Type B pancreatic cell (in vitro differentiated cells): ENCODE data around the gene PPIL1. TPM values are rescaled to one million over a fixed set of nuclear protein-coding genes. Genes with fewer than 3 reads are reported as not detected.
"Not testable (repeated sequence)": the region's sequence is repeated elsewhere in the genome, so short reads cannot be mapped to it uniquely, and the experiment has no call there.

ENCODE experiments used
- DNase-seq: peaks from one replicate; pipeline ENCODE4 v3.0.0; 2021; ENCODE audit warnings: mixed read lengths; ENCODE audit not compliant: unreplicated experiment; ENCODE audit errors: extremely low spot score
- H3K27ac Mint-ChIP-seq: 2 replicates; pipeline ENCODE4 v1.8.0; 2021; ENCODE audit warnings: mild to moderate bottlenecking, mixed read lengths
- H3K27me3 Mint-ChIP-seq: 2 replicates; pipeline ENCODE4 v1.8.0; 2021; ENCODE audit warnings: mixed read lengths
- H3K36me3 Mint-ChIP-seq: 2 replicates; pipeline ENCODE4 v1.8.0; 2021; ENCODE audit warnings: mixed read lengths
- H3K4me1 Mint-ChIP-seq: one replicate; pipeline ENCODE4 v1.8.0; 2021; ENCODE audit warnings: mixed read lengths; ENCODE audit not compliant: unreplicated experiment
- H3K4me3 Mint-ChIP-seq: 2 replicates; pipeline ENCODE4 v1.8.0; 2021; ENCODE audit warnings: mild to moderate bottlenecking, mixed read lengths
- H3K9me3 Mint-ChIP-seq: 2 replicates; pipeline ENCODE4 v1.8.0; 2021; ENCODE audit warnings: mixed read lengths
- total RNA-seq: library from RNA; stranded (reverse); gene quantifications from 2 replicates; pipeline ENCODE4 v1.2.1, GENCODE V29; 2021; ENCODE audit warnings: low replicate concordance
- TF ChIP-seq, protein P1 (sequence below): fragments of 200-600 bp; sonication (generic); conservative IDR thresholded peaks from 2 replicates; pipeline ENCODE4 v1.5.0; 2021; ENCODE audit warnings: antibody characterized with exemption, mild to moderate bottlenecking

Gene PPIL1
- total RNA-seq, 1 donor from 2014 or later = 50.4 TPM

- no peak overlapping the region for H3K27ac Mint-ChIP-seq
- DNase-seq = no peak
- peaks cover 24% of the 10 kb centered on the region for H3K36me3 Mint-ChIP-seq
Observed at GRCh38 chr6:36904114-36904513, 29.5 kb upstream of the PPIL1 start.

DNA sequence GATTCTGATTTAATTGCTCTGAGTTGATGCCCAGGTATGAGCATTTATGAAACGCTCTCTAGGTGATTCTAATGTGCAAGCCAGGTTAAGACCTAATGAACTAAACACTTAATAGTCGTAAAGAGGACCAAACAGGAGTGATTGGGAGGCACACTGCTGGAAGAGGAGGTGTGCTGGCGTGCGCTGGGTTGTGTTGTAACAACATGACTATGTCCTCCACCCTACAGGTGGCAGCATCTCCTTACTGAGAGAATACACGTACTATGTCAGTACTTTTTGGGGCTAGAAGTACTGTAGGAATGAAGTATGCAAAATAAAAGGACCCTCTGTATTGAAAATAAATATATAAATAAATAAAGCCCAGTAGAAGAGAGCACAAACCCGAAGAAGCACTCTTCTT, 23.0 kb upstream of the PPIL1 start:
- Mint-ChIP-seq H3K36me3 (peaks cover 17% of the 10 kb centered on the region), H3K27me3 (no peaks in the 10 kb centered on the region), H3K4me1 (peaks cover 6% of the 10 kb centered on the region), H3K9me3 (no peaks in the 10 kb centered on the region), H3K27ac (no peak overlapping the region), H3K4me3 (no peak overlapping the region)
- DNase-seq = no peak
- TF ChIP-seq, protein P1, sequence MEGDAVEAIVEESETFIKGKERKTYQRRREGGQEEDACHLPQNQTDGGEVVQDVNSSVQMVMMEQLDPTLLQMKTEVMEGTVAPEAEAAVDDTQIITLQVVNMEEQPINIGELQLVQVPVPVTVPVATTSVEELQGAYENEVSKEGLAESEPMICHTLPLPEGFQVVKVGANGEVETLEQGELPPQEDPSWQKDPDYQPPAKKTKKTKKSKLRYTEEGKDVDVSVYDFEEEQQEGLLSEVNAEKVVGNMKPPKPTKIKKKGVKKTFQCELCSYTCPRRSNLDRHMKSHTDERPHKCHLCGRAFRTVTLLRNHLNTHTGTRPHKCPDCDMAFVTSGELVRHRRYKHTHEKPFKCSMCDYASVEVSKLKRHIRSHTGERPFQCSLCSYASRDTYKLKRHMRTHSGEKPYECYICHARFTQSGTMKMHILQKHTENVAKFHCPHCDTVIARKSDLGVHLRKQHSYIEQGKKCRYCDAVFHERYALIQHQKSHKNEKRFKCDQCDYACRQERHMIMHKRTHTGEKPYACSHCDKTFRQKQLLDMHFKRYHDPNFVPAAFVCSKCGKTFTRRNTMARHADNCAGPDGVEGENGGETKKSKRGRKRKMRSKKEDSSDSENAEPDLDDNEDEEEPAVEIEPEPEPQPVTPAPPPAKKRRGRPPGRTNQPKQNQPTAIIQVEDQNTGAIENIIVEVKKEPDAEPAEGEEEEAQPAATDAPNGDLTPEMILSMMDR = peak; percentile 32

More at GRCh38 chr6:36904114-36904513, 29.5 kb upstream of the PPIL1 start:
- H3K27me3 Mint-ChIP-seq = no peaks in the 10 kb centered on the region
- no peaks in the 10 kb centered on the region for H3K9me3 Mint-ChIP-seq
- peaks cover 6% of the 10 kb centered on the region for H3K4me1 Mint-ChIP-seq
- TF ChIP-seq, protein P1 = no peak
- no peak overlapping the region for H3K4me3 Mint-ChIP-seq

GRCh38 chr6:36893976-36894932, 19.7 kb upstream of the PPIL1 start:
- TF ChIP-seq, protein P1 = no peak
- no peak overlapping the region for H3K27ac Mint-ChIP-seq
- H3K4me3 Mint-ChIP-seq = no peak overlapping the region
- DNase-seq = no peak
- H3K4me1 Mint-ChIP-seq = peaks cover 8% of the 10 kb centered on the region
- no peaks in the 10 kb centered on the region for H3K9me3 Mint-ChIP-seq
- H3K27me3 Mint-ChIP-seq = no peaks in the 10 kb centered on the region
- H3K36me3 Mint-ChIP-seq = peaks cover 14% of the 10 kb centered on the region

GRCh38 chr6:36891153-36891552, 16.6 kb upstream of the PPIL1 start:
- H3K9me3 Mint-ChIP-seq, H3K36me3 Mint-ChIP-seq, H3K27me3 Mint-ChIP-seq, H3K27ac Mint-ChIP-seq, DNase-seq: not testable (repeated sequence)
- Mint-ChIP-seq H3K4me1 (peaks cover 27% of the 10 kb centered on the region), H3K4me3 (peak overlapping the region; percentile 30)

DNA sequence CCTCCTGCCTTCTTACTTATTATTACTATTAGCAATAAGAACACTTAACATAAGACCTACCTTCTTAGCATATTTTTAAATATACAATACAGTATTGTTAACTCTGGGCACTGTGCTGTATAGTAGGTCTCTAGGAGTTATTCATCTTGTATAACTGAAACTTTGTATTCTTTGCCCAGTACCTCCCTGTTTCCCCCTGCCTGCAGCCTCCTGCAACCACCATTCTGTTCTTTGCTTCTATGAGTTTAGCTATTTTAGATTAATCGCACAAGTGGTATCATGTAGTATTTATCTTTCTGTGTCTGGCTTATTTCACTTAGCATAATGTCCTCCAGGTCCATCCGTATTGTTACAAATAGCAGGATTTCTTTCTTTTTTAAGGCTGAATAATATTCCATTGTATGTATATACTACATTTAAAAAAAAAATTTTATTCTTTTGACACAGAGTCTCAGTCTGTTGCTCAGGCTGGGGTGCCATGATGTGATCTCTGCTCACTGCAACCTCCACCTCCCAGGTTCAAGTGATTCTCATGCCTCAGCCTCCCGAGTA, 15.6 kb upstream of the PPIL1 start:
- TF ChIP-seq, protein P1 = peak; percentile 14
- peaks cover 7% of the 10 kb centered on the region for H3K36me3 Mint-ChIP-seq
- H3K4me3 Mint-ChIP-seq = no peak overlapping the region
- DNase-seq = no peak
- peaks cover 26% of the 10 kb centered on the region for H3K4me1 Mint-ChIP-seq
- H3K9me3 Mint-ChIP-seq = no peaks in the 10 kb centered on the region
- no peak overlapping the region for H3K27ac Mint-ChIP-seq
- no peaks in the 10 kb centered on the region for H3K27me3 Mint-ChIP-seq
